Tibial nerve (tissue), 4 donors: ENCODE results near the gene ATAD1.
"Not testable (repeated sequence)": the region's sequence is repeated elsewhere in the genome, so short reads cannot be mapped to it uniquely, and the experiment has no call there.

Experiments used
- EP300 ChIP-seq, 2 donors: sonication (generic); formaldehyde crosslinking; IDR thresholded peaks; one replicate each; pipeline ENCODE4 v1.6.1; 2017; ENCODE audit warnings: antibody characterized with exemption in 2 of 2, mild to moderate bottlenecking in 1 of 2
- POLR2A ChIP-seq, 2 donors: fragments of 450-650 bp; IDR thresholded peaks; one replicate each; pipeline ENCODE4 v1.6.1; 2017; ENCODE audit warnings: antibody characterized with exemption in 2 of 2, mild to moderate bottlenecking in 2 of 2, moderate library complexity in 2 of 2
- TF ChIP-seq, protein P1 (sequence below), 5 experiments: fragments of 200-600 bp in 3 of 5; fragments of 450-650 bp in 2 of 5; sonication (generic) in 3 of 5; IDR thresholded peaks; one replicate each; pipeline ENCODE4 v1.5.1; 2016 to 2019; ENCODE audit warnings: antibody characterized with exemption in 5 of 5, mild to moderate bottlenecking in 3 of 5, moderate library complexity in 2 of 5

- not testable (repeated sequence) for TF ChIP-seq POLR2A (IDR thresholded peaks at IDR 0.05)
- TF ChIP-seq, protein P1, sequence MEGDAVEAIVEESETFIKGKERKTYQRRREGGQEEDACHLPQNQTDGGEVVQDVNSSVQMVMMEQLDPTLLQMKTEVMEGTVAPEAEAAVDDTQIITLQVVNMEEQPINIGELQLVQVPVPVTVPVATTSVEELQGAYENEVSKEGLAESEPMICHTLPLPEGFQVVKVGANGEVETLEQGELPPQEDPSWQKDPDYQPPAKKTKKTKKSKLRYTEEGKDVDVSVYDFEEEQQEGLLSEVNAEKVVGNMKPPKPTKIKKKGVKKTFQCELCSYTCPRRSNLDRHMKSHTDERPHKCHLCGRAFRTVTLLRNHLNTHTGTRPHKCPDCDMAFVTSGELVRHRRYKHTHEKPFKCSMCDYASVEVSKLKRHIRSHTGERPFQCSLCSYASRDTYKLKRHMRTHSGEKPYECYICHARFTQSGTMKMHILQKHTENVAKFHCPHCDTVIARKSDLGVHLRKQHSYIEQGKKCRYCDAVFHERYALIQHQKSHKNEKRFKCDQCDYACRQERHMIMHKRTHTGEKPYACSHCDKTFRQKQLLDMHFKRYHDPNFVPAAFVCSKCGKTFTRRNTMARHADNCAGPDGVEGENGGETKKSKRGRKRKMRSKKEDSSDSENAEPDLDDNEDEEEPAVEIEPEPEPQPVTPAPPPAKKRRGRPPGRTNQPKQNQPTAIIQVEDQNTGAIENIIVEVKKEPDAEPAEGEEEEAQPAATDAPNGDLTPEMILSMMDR (IDR thresholded peaks at IDR 0.05), result not testable (repeated sequence)
- peak in 1 of 2 donors; percentile 17 for TF ChIP-seq EP300 (IDR thresholded peaks at IDR 0.05)
Observed at GRCh38 chr10:87742992-87743610, 74.9 kb downstream of the ATAD1 start.
